Activated CD4-positive, alpha-beta T cell treated with anti-CD3 and anti-CD28 coated beads, Interleukin-2, Interleukin-4, amounts not matched to agents 100 ng/mL and 50 ng/mL, durations not matched to agents 16 hours and 8 hours (primary cell): Measurements from ENCODE around the gene NR4A3.

Source experiments
- DNase-seq: peaks from one replicate; pipeline ENCODE4 v3.0.0-alpha.2; 2020; ENCODE audit warnings: low spot score

The NR4A3 gene

GRCh38 chr9:99814359-99814758 is 7.3 kb upstream of the NR4A3 start:
- DNase-seq, result no peak

- DNase-seq, result no peak
Measured at GRCh38 chr9:99816392-99816791, 5.3 kb upstream of the NR4A3 start.

- no peak for DNase-seq
Measured at GRCh38 chr9:99818500-99818899, 3.2 kb upstream of the NR4A3 start.

GRCh38 chr9:99819123-99819855 is 2.4 kb upstream of the NR4A3 start:
- peak; percentile 90 for DNase-seq

- peak; percentile 88 for DNase-seq
Measured at GRCh38 chr9:99819856-99820684, 1.6 kb upstream of the NR4A3 start.

- peak; percentile 75 for DNase-seq
Measured at GRCh38 chr9:99820685-99821395, 845 bp upstream of the NR4A3 start.

GRCh38 chr9:99822109-99822805 is 572 bp downstream of the NR4A3 start:
- DNase-seq, result no peak

GRCh38 chr9:99822806-99823591 is 1.3 kb downstream of the NR4A3 start:
- DNase-seq, result no peak

- no peak for DNase-seq
Measured at GRCh38 chr9:99823681-99824377, 2.1 kb downstream of the NR4A3 start.

GRCh38 chr9:99824378-99825171 is 2.9 kb downstream of the NR4A3 start:
- DNase-seq, result peak; percentile 67

- no peak for DNase-seq
Measured at GRCh38 chr9:99825172-99826046, 3.7 kb downstream of the NR4A3 start.

- no peak for DNase-seq
Measured at GRCh38 chr9:99826579-99826978, 4.9 kb downstream of the NR4A3 start.

GRCh38 chr9:99827244-99827643 is 5.6 kb downstream of the NR4A3 start:
- DNase-seq, result no peak

- DNase-seq, result no peak
Measured at GRCh38 chr9:99828054-99828416, 6.3 kb downstream of the NR4A3 start.

- no peak for DNase-seq
Measured at GRCh38 chr9:99828417-99829176, 6.9 kb downstream of the NR4A3 start.

- no peak for DNase-seq
Measured at GRCh38 chr9:99831857-99832557, 10.3 kb downstream of the NR4A3 start.

- no peak for DNase-seq
Measured at GRCh38 chr9:99832558-99832864, 10.8 kb downstream of the NR4A3 start.

GRCh38 chr9:99833735-99834134 is 12.1 kb downstream of the NR4A3 start:
- no peak for DNase-seq
